Sigmoid colon (tissue), 7 donors: Measurements from ENCODE around the gene ADGRA3. TPM values are rescaled to one million over a fixed set of nuclear protein-coding genes. Genes with fewer than 3 reads are reported as not detected.

ENCODE experiments used
- DNase-seq: peaks from one replicate; pipeline ENCODE4 v3.0.0-alpha.2; 2019
- H3K27ac ChIP-seq, 4 donors: fragments of 200-600 bp; sonication (generic); one replicate each; pipeline ENCODE4 v1.5.1; 2016 to 2019; ENCODE audit warnings: mild to moderate bottlenecking in 1 of 4
- H3K27me3 ChIP-seq, 3 donors: fragments of 200-600 bp; sonication (generic); one replicate each; pipeline ENCODE4 v1.5.1; 2019; ENCODE audit warnings: mild to moderate bottlenecking in 1 of 3
- H3K36me3 ChIP-seq, 4 donors: fragments of 200-600 bp; sonication (generic); one replicate each; pipeline ENCODE4 v1.5.1; 2016 to 2019
- H3K4me1 ChIP-seq, 4 donors: fragments of 200-600 bp; sonication (generic); one replicate each; pipeline ENCODE4 v1.5.1; 2017 to 2019
- H3K4me3 ChIP-seq, 4 donors: fragments of 200-600 bp; sonication (generic); one replicate each; pipeline ENCODE4 v1.5.1; 2017 to 2019; ENCODE audit warnings: mild to moderate bottlenecking in 2 of 4, moderate library complexity in 1 of 4
- H3K9me3 ChIP-seq, 4 donors: fragments of 200-600 bp in 3 of 4; sonication (generic) in 3 of 4; one replicate each; pipeline versions ENCODE4 v1.5.1 to v1.6.1; 2013 to 2019
- CTCF ChIP-seq, 4 experiments: fragments of 450-650 bp in 3 of 4; fragments of 200-600 bp in 1 of 4; IDR thresholded peaks; one replicate each; pipeline ENCODE4 v1.5.1; 2016 to 2019; ENCODE audit warnings: antibody characterized with exemption in 4 of 4, mild to moderate bottlenecking in 3 of 4, moderate library complexity in 2 of 4
- EP300 ChIP-seq, 4 donors: sonication (generic); formaldehyde crosslinking; IDR thresholded peaks; one replicate each; pipeline ENCODE4 v1.6.1; 2017; ENCODE audit warnings: antibody characterized with exemption in 4 of 4
- POLR2A ChIP-seq, 2 donors: fragments of 450-650 bp; IDR thresholded peaks; one replicate each; pipeline ENCODE4 v1.6.1; 2016; ENCODE audit warnings: antibody characterized with exemption in 2 of 2, mild to moderate bottlenecking in 2 of 2, moderate library complexity in 2 of 2
- POLR2AphosphoS5 ChIP-seq, 4 donors: sonication (generic); formaldehyde crosslinking; IDR thresholded peaks; one replicate each; pipeline ENCODE4 v1.6.1; 2017; ENCODE audit warnings: antibody characterized with exemption in 4 of 4
- WGBS, 2 donors: extraction: QIAGEN DNeasy Blood & Tissue Kit; methylation state at CpG; one replicate each; pipeline ENCODE4 v1.1.7; 2013; 5-methylcytosine and 5-hydroxymethylcytosine counted together
- intact Hi-C: fragments of 100-400 bp; cut with DNase I; formaldehyde crosslinking; loops from one replicate; pipeline ENCODE4 v1.15.1; 2023
- polyA plus RNA-seq, 3 donors: library from polyadenylated mRNA; stranded (reverse); fragments of 200-250 nt; gene quantifications; one replicate each; pipeline ENCODE4 v1.2.3, GENCODE V29; 2013
- total RNA-seq, 4 donors: library from RNA; depleted of rRNA; stranded (reverse); fragments of >200 nt; gene quantifications; one replicate each; pipeline ENCODE4 v1.1.0, GENCODE V29; 2016
- donor health status: healthy with polysubstance abuse.
- donor health status: Bipolar disorder and iron deficiency.
- donor health status: healthy.

Gene ADGRA3
- total and polyA plus RNA-seq, 7 donors: 4.4 to 86.1 (median 51.6) TPM

GRCh38 chr4:22552812-22553211 is 36.9 kb upstream of the ADGRA3 start:
- H3K4me1 ChIP-seq: no peaks in the 10 kb centered on the region
- H3K27ac ChIP-seq: no peak overlapping the region
- DNase-seq: no peak
- intact Hi-C loops: no loop called here
- H3K27me3 ChIP-seq: no peaks in the 10 kb centered on the region
- H3K4me3 ChIP-seq: no peak overlapping the region
- H3K9me3 ChIP-seq: no peaks in the 10 kb centered on the region
- H3K36me3 ChIP-seq: no peaks in the 10 kb centered on the region
- TF ChIP-seq CTCF (IDR thresholded peaks at IDR 0.05): no peak
- WGBS, 2 donors: 81 to 91% methylated on average over 3 of the region's 3 CpGs

- H3K4me1 ChIP-seq: no peaks in the 10 kb centered on the region
- intact Hi-C loops: no loop called here
- 70 to 87% methylated on average over 1 of the region's 1 CpG for WGBS, 2 donors
- TF ChIP-seq POLR2AphosphoS5 (IDR thresholded peaks at IDR 0.05): no peak
- TF ChIP-seq CTCF (IDR thresholded peaks at IDR 0.05): no peak
- TF ChIP-seq EP300 (IDR thresholded peaks at IDR 0.05): no peak
- no peak for TF ChIP-seq POLR2A (IDR thresholded peaks at IDR 0.05)
- no peak overlapping the region for H3K4me3 ChIP-seq
- H3K27ac ChIP-seq: no peak overlapping the region
- H3K9me3 ChIP-seq: no peaks in the 10 kb centered on the region
- DNase-seq: no peak
- no peaks in the 10 kb centered on the region for H3K36me3 ChIP-seq
- H3K27me3 ChIP-seq: no peaks in the 10 kb centered on the region
These were observed 35.7 kb upstream of the ADGRA3 start for GRCh38 chr4:22551550-22551949.

- intact Hi-C loops: no loop called here
- no peak for TF ChIP-seq EP300 (IDR thresholded peaks at IDR 0.05)
- no peak for TF ChIP-seq POLR2A (IDR thresholded peaks at IDR 0.05)
- TF ChIP-seq CTCF (IDR thresholded peaks at IDR 0.05): no peak
- TF ChIP-seq POLR2AphosphoS5 (IDR thresholded peaks at IDR 0.05): no peak
- H3K27ac ChIP-seq: no peak overlapping the region
- no peaks in the 10 kb centered on the region for H3K4me1 ChIP-seq
- no peaks in the 10 kb centered on the region for H3K27me3 ChIP-seq
- H3K36me3 ChIP-seq: no peaks in the 10 kb centered on the region
- H3K9me3 ChIP-seq: no peaks in the 10 kb centered on the region
- WGBS, 2 donors: 85 to 89% methylated on average over 3 of the region's 3 CpGs
- H3K4me3 ChIP-seq: no peak overlapping the region
- DNase-seq: no peak
These were observed 30.4 kb upstream of the ADGRA3 start for GRCh38 chr4:22546299-22546698.

- 86 to 89% methylated on average over 2 of the region's 2 CpGs for WGBS, 2 donors
- intact Hi-C loops: no loop called here
- Histone ChIP-seq H3K36me3 (no peaks in the 10 kb centered on the region), H3K27ac (no peak overlapping the region), H3K9me3 (peaks cover 0 to 7% (median 3%) of the 10 kb centered on the region in 4 donors), H3K4me1 (no peaks in the 10 kb centered on the region), H3K27me3 (no peaks in the 10 kb centered on the region), H3K4me3 (no peak overlapping the region)
- TF ChIP-seq POLR2A (IDR thresholded peaks at IDR 0.05): no peak
- no peak for TF ChIP-seq CTCF (IDR thresholded peaks at IDR 0.05)
- TF ChIP-seq POLR2AphosphoS5 (IDR thresholded peaks at IDR 0.05): no peak
- no peak for TF ChIP-seq EP300 (IDR thresholded peaks at IDR 0.05)
- no peak for DNase-seq
These were observed 23.4 kb upstream of the ADGRA3 start for GRCh38 chr4:22539251-22539650.

DNA sequence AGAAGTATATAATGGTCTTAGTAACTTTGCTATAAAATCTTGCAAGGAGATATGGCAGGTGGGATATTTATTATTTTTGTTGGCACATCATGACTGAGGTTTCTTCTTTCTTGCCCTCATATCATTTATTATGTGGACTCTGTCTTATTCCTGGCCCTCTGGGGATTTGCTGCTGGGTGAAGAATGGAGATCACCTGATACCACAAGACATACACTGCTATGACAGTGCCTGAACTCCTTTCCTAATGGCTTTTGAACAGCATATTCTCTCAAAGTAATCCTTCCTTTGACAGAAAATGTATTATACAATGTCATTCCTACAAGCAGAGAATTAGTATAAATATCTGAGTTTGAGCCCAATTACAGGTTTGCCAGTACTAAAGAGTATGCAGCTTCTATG is 22.0 kb upstream of the ADGRA3 start:
- Histone ChIP-seq H3K9me3 (peaks cover 0 to 12% (median 4%) of the 10 kb centered on the region in 4 donors), H3K27me3 (no peaks in the 10 kb centered on the region), H3K4me1 (no peaks in the 10 kb centered on the region), H3K27ac (no peak overlapping the region), H3K36me3 (no peaks in the 10 kb centered on the region), H3K4me3 (no peak overlapping the region)
- TF ChIP-seq POLR2AphosphoS5 (IDR thresholded peaks at IDR 0.05) (no peak), CTCF (IDR thresholded peaks at IDR 0.05) (no peak), POLR2A (IDR thresholded peaks at IDR 0.05) (no peak), EP300 (IDR thresholded peaks at IDR 0.05) (no peak)
- DNase-seq: no peak
- intact Hi-C loops: no loop called here
